Measurements from ENCODE around the gene MBP.

MBP gene

GRCh38 chr18:77113361-77114151 lies 19.0 kb downstream of the MBP start:
- peak; percentile 7 for DNase-seq

- DNase-seq, result peak; percentile 23
Observed at GRCh38 chr18:77112747-77113092, 19.9 kb downstream of the MBP start.

GRCh38 chr18:77111951-77112746 lies 20.4 kb downstream of the MBP start:
- DNase-seq, result peak; percentile 8

GRCh38 chr18:77111449-77111848 lies 21.1 kb downstream of the MBP start:
- peak; percentile 96 for DNase-seq

GRCh38 chr18:77110936-77111335 lies 21.6 kb downstream of the MBP start:
- DNase-seq, result peak; percentile 12

- peak; percentile 8 for DNase-seq
Observed at GRCh38 chr18:77110400-77110799, 22.2 kb downstream of the MBP start.

- DNase-seq, result no peak
Observed at GRCh38 chr18:77109648-77110019, 22.9 kb downstream of the MBP start.

GRCh38 chr18:77108821-77109647 lies 23.5 kb downstream of the MBP start:
- DNase-seq, result peak; percentile 13

GRCh38 chr18:77108001-77108692 lies 24.4 kb downstream of the MBP start:
- peak; percentile 74 for DNase-seq

GRCh38 chr18:77107292-77107691 lies 25.3 kb downstream of the MBP start:
- DNase-seq, result no peak

GRCh38 chr18:77106331-77106730 lies 26.3 kb downstream of the MBP start:
- DNase-seq, result peak; percentile 95

GRCh38 chr18:77105680-77106079 lies 26.9 kb downstream of the MBP start:
- no peak for DNase-seq

- DNase-seq, result no peak
Observed at GRCh38 chr18:77105028-77105427, 27.6 kb downstream of the MBP start.

- no peak for DNase-seq
Observed at GRCh38 chr18:77103991-77104531, 28.5 kb downstream of the MBP start.

- DNase-seq, result no peak
Observed at GRCh38 chr18:77103187-77103850, 29.3 kb downstream of the MBP start.

GRCh38 chr18:77102259-77103040 lies 30.1 kb downstream of the MBP start:
- peak; percentile 53 for DNase-seq

- DNase-seq, result peak; percentile 70
Observed at GRCh38 chr18:77101410-77102258, 30.9 kb downstream of the MBP start.

- no peak for DNase-seq
Observed at GRCh38 chr18:77100751-77101355, 31.7 kb downstream of the MBP start.

Measured in hematopoietic multipotent progenitor cell treated with erythropoietin and hydrocortisone succinate and interleukin-3 and kit ligand, for 4 days (in vitro differentiated cells).